ENCODE data around the gene HSPA1B. TPM values are rescaled to one million over a fixed set of nuclear protein-coding genes. Genes with fewer than 3 reads are reported as not detected.
A peak's percentile ranks its signal among the peaks of the same experiment; 100 is the strongest.

Gene HSPA1B
- polyA plus RNA-seq, 2 of the 4 experiments (the other 2 are of a cell fraction) = 70.6 to 125 TPM

DNA sequence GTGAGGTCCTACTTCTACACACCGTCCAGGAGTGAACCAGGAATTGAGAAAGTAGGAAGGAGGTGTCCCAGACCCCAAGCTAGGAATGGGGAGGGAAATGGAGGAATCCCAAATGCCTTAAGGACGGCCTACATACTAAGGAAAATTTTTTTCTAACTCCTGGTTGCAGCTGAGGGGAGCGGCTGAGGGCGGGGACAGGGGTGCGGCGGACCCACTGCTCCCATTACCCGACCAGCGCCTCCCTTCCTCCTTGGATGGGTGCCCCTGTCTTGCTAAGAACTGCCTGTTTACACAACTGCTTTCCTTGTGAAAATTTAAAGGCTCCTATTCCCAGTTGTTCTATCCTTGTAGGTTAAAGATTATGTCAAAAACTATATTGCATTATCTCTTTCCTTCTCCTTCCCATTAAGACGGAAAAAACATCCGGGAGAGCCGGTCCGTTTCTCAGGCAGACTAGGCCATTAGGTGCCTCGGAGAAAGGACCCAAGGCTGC is 699 bp upstream of the HSPA1B start (continued):
- TF ChIP-seq, protein P1, sequence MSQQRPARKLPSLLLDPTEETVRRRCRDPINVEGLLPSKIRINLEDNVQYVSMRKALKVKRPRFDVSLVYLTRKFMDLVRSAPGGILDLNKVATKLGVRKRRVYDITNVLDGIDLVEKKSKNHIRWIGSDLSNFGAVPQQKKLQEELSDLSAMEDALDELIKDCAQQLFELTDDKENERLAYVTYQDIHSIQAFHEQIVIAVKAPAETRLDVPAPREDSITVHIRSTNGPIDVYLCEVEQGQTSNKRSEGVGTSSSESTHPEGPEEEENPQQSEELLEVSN (IDR thresholded peaks at IDR 0.05; ENCODE audit: borderline replicate concordance, low read depth) = no peak
- TF ChIP-seq FOSL2 (IDR thresholded peaks at IDR 0.05) (no peak), FOSL2 (CRISPR knock-in tag; IDR thresholded peaks at IDR 0.05) (no peak)

DNA sequence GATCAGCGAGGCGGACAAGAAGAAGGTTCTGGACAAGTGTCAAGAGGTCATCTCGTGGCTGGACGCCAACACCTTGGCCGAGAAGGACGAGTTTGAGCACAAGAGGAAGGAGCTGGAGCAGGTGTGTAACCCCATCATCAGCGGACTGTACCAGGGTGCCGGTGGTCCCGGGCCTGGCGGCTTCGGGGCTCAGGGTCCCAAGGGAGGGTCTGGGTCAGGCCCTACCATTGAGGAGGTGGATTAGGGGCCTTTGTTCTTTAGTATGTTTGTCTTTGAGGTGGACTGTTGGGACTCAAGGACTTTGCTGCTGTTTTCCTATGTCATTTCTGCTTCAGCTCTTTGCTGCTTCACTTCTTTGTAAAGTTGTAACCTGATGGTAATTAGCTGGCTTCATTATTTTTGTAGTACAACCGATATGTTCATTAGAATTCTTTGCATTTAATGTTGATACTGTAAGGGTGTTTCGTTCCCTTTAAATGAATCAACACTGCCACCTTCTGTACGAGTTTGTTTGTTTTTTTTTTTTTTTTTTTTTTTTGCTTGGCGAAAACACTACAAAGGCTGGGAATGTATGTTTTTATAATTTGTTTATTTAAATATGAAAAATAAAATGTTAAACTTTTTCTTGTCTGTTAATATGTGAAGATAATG is 2.2 kb downstream of the HSPA1B start:
- Histone ChIP-seq H3K9me3 (no peaks in the 10 kb centered on the region), H3K4me3 (peak overlapping the region; percentile 53), H3K27ac (peak overlapping the region; percentile 38 to 81; a peak in 5 of 6 replicates), H3K4me2 (peak overlapping the region; percentile 88), H3K4me1 (peaks cover 22% of the 10 kb centered on the region)
- POLR2A ChIA-PET = interaction anchor here (0.6 to 1.4 kb wide), 5 partner anchors 14 to 51 kb away, joined by 3 to 9 read pairs (median 7); partner anchors contain the start of genes HSPA1A, HSPA1L and VARS1
- no peak for FAIRE-seq
- 1% methylated on average over 15 of the region's 15 CpGs for whole genome bisulfite sequencing (ENCODE audit: missing lambda C conversion rate)
- DNase-seq (ENCODE audit: low read depth in 1 of 2, low spot score in 1 of 2) = peak in 1 of 2 experiments; percentile 51
- TF ChIP-seq, protein P2, sequence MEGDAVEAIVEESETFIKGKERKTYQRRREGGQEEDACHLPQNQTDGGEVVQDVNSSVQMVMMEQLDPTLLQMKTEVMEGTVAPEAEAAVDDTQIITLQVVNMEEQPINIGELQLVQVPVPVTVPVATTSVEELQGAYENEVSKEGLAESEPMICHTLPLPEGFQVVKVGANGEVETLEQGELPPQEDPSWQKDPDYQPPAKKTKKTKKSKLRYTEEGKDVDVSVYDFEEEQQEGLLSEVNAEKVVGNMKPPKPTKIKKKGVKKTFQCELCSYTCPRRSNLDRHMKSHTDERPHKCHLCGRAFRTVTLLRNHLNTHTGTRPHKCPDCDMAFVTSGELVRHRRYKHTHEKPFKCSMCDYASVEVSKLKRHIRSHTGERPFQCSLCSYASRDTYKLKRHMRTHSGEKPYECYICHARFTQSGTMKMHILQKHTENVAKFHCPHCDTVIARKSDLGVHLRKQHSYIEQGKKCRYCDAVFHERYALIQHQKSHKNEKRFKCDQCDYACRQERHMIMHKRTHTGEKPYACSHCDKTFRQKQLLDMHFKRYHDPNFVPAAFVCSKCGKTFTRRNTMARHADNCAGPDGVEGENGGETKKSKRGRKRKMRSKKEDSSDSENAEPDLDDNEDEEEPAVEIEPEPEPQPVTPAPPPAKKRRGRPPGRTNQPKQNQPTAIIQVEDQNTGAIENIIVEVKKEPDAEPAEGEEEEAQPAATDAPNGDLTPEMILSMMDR (IDR thresholded peaks at IDR 0.05) = peak; percentile 70
- TF ChIP-seq RAD21 (conservative IDR thresholded peaks at IDR 0.05 in 1 of 2, IDR thresholded peaks at IDR 0.05 in 1 of 2) = peak; percentile 56 to 68
- no peak for TF ChIP-seq GATA3 (IDR thresholded peaks at IDR 0.05; ENCODE audit: borderline replicate concordance)
- no peak for TF ChIP-seq EP300 (IDR thresholded peaks at IDR 0.05)
- TF ChIP-seq HOXB13 (CRISPR knock-in tag; IDR thresholded peaks at IDR 0.05; ENCODE audit: low read depth) = no peak
- TF ChIP-seq SMC3 (IDR thresholded peaks at IDR 0.05) = peak; percentile 44; the same call in 1 of the 3 replicates
- TF ChIP-seq RCOR1 (IDR thresholded peaks at IDR 0.05; ENCODE audit: low read depth, low read length) = no peak
- TF ChIP-seq, protein P3, sequence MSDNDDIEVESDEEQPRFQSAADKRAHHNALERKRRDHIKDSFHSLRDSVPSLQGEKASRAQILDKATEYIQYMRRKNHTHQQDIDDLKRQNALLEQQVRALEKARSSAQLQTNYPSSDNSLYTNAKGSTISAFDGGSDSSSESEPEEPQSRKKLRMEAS (IDR thresholded peaks at IDR 0.05) = no peak
- CTCF ChIA-PET = interaction anchor here (0.6 to 2.9 kb wide), 30 partner anchors 8 to 245 kb away, joined by 3 to 36 read pairs (median 3); partner anchors contain the start of genes ABHD16A, C6orf47, CLIC1 and DDAH2
- no peak for ATAC-seq

DNA sequence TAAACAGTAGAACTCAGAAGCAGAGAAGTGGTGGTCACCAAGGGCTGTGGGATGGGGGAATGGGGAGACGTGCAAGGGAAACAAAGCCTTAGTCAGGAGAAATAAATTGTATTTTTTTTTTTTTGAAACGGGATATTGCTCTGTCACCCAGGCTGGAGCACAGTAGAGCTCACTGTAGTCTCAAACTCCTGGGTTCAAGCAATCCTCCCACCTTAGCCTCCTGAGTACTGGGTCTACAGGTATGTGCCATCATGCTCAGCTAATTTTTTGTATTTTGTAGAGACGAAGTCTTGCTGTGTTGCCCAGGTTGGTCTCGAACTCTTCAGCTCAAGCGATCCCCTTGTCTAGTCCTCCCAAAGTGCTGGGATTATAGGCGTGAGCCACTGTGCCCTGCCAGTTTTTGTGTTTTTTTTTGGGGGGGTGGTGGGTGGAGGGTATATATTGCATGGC is 3.4 kb downstream of the HSPA1B start:
- no peaks in the 10 kb centered on the region for H3K9me3 ChIP-seq
- H3K4me3 ChIP-seq = peak overlapping the region; percentile 53
- ChIA-PET POLR2A (interaction anchor here (0.7 to 1.3 kb wide), 3 partner anchors 16 to 39 kb away, joined by 3 to 8 read pairs (median 4); partner anchors contain the start of genes HSPA1A and HSPA1L), CTCF (interaction anchor here (0.8 to 2.9 kb wide), 20 partner anchors 10 to 246 kb away, joined by 3 to 36 read pairs (median 4); partner anchors contain the start of genes DDAH2, GPANK1, LY6G5C and NEU1)
- no peak for ATAC-seq
- peak overlapping the region; percentile 38 to 81 for H3K27ac ChIP-seq
- WGBS (ENCODE audit: missing lambda C conversion rate) = 41% methylated on average over 6 of the region's 6 CpGs
- no peak for TF ChIP-seq HEYL (CRISPR knock-in tag; IDR thresholded peaks at IDR 0.05)
- no peak for TF ChIP-seq RAD21 (conservative IDR thresholded peaks at IDR 0.05 in 1 of 2, IDR thresholded peaks at IDR 0.05 in 1 of 2)
- TF ChIP-seq ZC3H11A (IDR thresholded peaks at IDR 0.05) = no peak
- no peak for TF ChIP-seq JUNB (IDR thresholded peaks at IDR 0.05)
- TF ChIP-seq ZNF302 (CRISPR knock-in tag; IDR thresholded peaks at IDR 0.05) = no peak
- TF ChIP-seq FOSL2 (IDR thresholded peaks at IDR 0.05) = no peak
- no peak for TF ChIP-seq FOSL2 (CRISPR knock-in tag; IDR thresholded peaks at IDR 0.05)
- no peak for TF ChIP-seq HOXB5 (CRISPR knock-in tag; IDR thresholded peaks at IDR 0.05)
- TF ChIP-seq SMC3 (IDR thresholded peaks at IDR 0.05) = no peak
- TF ChIP-seq ZSCAN20 (CRISPR knock-in tag; IDR thresholded peaks at IDR 0.05) = no peak
- no peak for TF ChIP-seq ESRRA (IDR thresholded peaks at IDR 0.05; ENCODE audit: borderline replicate concordance, low read length)
- TF ChIP-seq, protein P4, sequence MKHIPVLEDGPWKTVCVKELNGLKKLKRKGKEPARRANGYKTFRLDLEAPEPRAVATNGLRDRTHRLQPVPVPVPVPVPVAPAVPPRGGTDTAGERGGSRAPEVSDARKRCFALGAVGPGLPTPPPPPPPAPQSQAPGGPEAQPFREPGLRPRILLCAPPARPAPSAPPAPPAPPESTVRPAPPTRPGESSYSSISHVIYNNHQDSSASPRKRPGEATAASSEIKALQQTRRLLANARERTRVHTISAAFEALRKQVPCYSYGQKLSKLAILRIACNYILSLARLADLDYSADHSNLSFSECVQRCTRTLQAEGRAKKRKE (CRISPR knock-in tag; IDR thresholded peaks at IDR 0.05; ENCODE audit: low read depth) = no peak
- TF ChIP-seq NFE2L2 (conservative IDR thresholded peaks at IDR 0.05; ENCODE audit: low read length) = no peak
- TF ChIP-seq NR3C1 (IDR thresholded peaks at IDR 0.05) = no peak
- no peak for TF ChIP-seq MAFK (IDR thresholded peaks at IDR 0.05; ENCODE audit: partially characterized antibody)
- no peak for FAIRE-seq
- DNase-seq (ENCODE audit: low read depth in 1 of 2, low spot score in 1 of 2) = no peak
- H3K4me1 ChIP-seq = peaks cover 17% of the 10 kb centered on the region
- H3K4me2 ChIP-seq = peak overlapping the region; percentile 88

Measured in A549 (cell line).